Lower lobe of right lung (tissue), 2 donors: ENCODE data around the gene DPP6. TPM values are rescaled to one million over a fixed set of nuclear protein-coding genes. Genes with fewer than 3 reads are reported as not detected.

Source experiments
- ATAC-seq, 2 donors: fragments of 200-7000 bp; cut with Tn5 transposase; one replicate each; pipeline ENCODE4 v1.9.1; 2020 to 2022; ENCODE audit warnings: mild to moderate bottlenecking in 2 of 2, moderate library complexity in 2 of 2
- DNase-seq: peaks from one replicate; pipeline ENCODE4 v3.0.0-alpha.2; 2020
- H3K27ac ChIP-seq: fragments of 200-600 bp; one replicate; pipeline ENCODE4 v1.8.0; 2022
- H3K27me3 ChIP-seq: fragments of 200-600 bp; one replicate; pipeline ENCODE4 v1.8.0; 2022; ENCODE audit warnings: low read depth
- H3K36me3 ChIP-seq: fragments of 200-600 bp; one replicate; pipeline ENCODE4 v1.8.0; 2022; ENCODE audit warnings: mild to moderate bottlenecking
- H3K4me1 ChIP-seq: fragments of 200-600 bp; one replicate; pipeline ENCODE4 v1.8.0; 2022
- H3K4me3 ChIP-seq: fragments of 200-600 bp; one replicate; pipeline ENCODE4 v1.8.0; 2022; ENCODE audit warnings: mild to moderate bottlenecking
- H3K9me3 ChIP-seq: fragments of 200-600 bp; one replicate; pipeline ENCODE4 v1.8.0; 2022
- CTCF ChIP-seq: fragments of 200-600 bp; IDR thresholded peaks from one replicate; pipeline ENCODE4 v1.8.0; 2022; ENCODE audit warnings: antibody characterized with exemption, mild to moderate bottlenecking
- intact Hi-C: fragments of 100-400 bp; cut with DNase I; formaldehyde crosslinking; loops from one replicate; pipeline ENCODE4 v1.11.0; 2022
- total RNA-seq: library from RNA; stranded (reverse); fragmentation: NEBNext Ultra II Directional; extraction: Animal tissue kit (Norgen Biotek cat#: 25700); gene quantifications from one replicate; pipeline ENCODE4 v1.2.1, GENCODE V29; 2021
- donor health status: DM: no; HTN: yes; CAD: no; lungs with severe emphysema.

DPP6 gene
- total RNA-seq, 1 donor from 2014 or later, result 0.71 TPM

GRCh38 chr7:154872811-154873499, 820.8 kb downstream of the DPP6 start:
- DNase-seq (peak; percentile 22), ATAC-seq (no peak)
- no peak for TF ChIP-seq CTCF
- peaks cover 17% of the 10 kb centered on the region for H3K27me3 ChIP-seq
- intact Hi-C loops, result no loop called here
- H3K9me3 ChIP-seq, result no peaks in the 10 kb centered on the region
- no peak overlapping the region for H3K27ac ChIP-seq
- no peak overlapping the region for H3K4me3 ChIP-seq
- H3K36me3 ChIP-seq, result no peaks in the 10 kb centered on the region
- no peaks in the 10 kb centered on the region for H3K4me1 ChIP-seq

GRCh38 chr7:154873500-154874121, 821.4 kb downstream of the DPP6 start:
- Histone ChIP-seq H3K4me3 (no peak overlapping the region), H3K27me3 (peaks cover 10% of the 10 kb centered on the region), H3K27ac (no peak overlapping the region), H3K4me1 (no peaks in the 10 kb centered on the region), H3K36me3 (no peaks in the 10 kb centered on the region), H3K9me3 (no peaks in the 10 kb centered on the region)
- ATAC-seq, result no peak
- TF ChIP-seq CTCF, result no peak
- DNase-seq, result peak; percentile 10
- intact Hi-C loops, result no loop called here

- intact Hi-C loops, result no loop called here
- ATAC-seq (peak; percentile 66 to 82), DNase-seq (peak; percentile 52)
- H3K27me3 ChIP-seq, result peaks cover 9% of the 10 kb centered on the region
- H3K9me3 ChIP-seq, result no peaks in the 10 kb centered on the region
- H3K36me3 ChIP-seq, result no peaks in the 10 kb centered on the region
- no peak for TF ChIP-seq CTCF
- no peaks in the 10 kb centered on the region for H3K4me1 ChIP-seq
- no peak overlapping the region for H3K4me3 ChIP-seq
- no peak overlapping the region for H3K27ac ChIP-seq
Observed at GRCh38 chr7:154874409-154875113, 822.4 kb downstream of the DPP6 start.

- no peak overlapping the region for H3K4me3 ChIP-seq
- ATAC-seq, result no peak
- no peak for TF ChIP-seq CTCF
- no peaks in the 10 kb centered on the region for H3K36me3 ChIP-seq
- intact Hi-C loops, result no loop called here
- H3K4me1 ChIP-seq, result no peaks in the 10 kb centered on the region
- H3K27me3 ChIP-seq, result peaks cover 9% of the 10 kb centered on the region
- H3K27ac ChIP-seq, result no peak overlapping the region
- H3K9me3 ChIP-seq, result no peaks in the 10 kb centered on the region
- no peak for DNase-seq
Observed at GRCh38 chr7:154875297-154875696, 823.1 kb downstream of the DPP6 start.

- H3K36me3 ChIP-seq, result no peaks in the 10 kb centered on the region
- TF ChIP-seq CTCF, result no peak
- intact Hi-C loops, result no loop called here
Observed at GRCh38 chr7:154876516-154876915, 824.3 kb downstream of the DPP6 start.

More at GRCh38 chr7:154876516-154876915, 824.3 kb downstream of the DPP6 start:
- DNase-seq (no peak), ATAC-seq (no peak)
- Histone ChIP-seq H3K4me1 (no peaks in the 10 kb centered on the region), H3K27me3 (peaks cover 9% of the 10 kb centered on the region), H3K4me3 (no peak overlapping the region), H3K9me3 (no peaks in the 10 kb centered on the region), H3K27ac (no peak overlapping the region)
